H7 (cell line): Measurements from ENCODE around the gene CCDC88A. TPM values are rescaled to one million over a fixed set of nuclear protein-coding genes. Genes with fewer than 3 reads are reported as not detected.
"Not testable (repeated sequence)": the region's sequence is repeated elsewhere in the genome, so short reads cannot be mapped to it uniquely, and the experiment has no call there.

ENCODE experiments used
- DNase-seq: peaks from one replicate; pipeline ENCODE4 v3.0.0; 2012
- H3K27me3 ChIP-seq: 2 replicates; pipeline ENCODE4 v1.6.0; 2011; ENCODE audit warnings: mild to moderate bottlenecking, low read length; ENCODE audit not compliant: control insufficient read depth, insufficient read depth
- H3K36me3 ChIP-seq: replicated peaks from 2 replicates; pipeline ENCODE4 v1.5.1; 2011; ENCODE audit warnings: low read length; ENCODE audit not compliant: control insufficient read depth, insufficient read depth
- H3K4me3 ChIP-seq: 2 replicates; pipeline ENCODE4 v1.5.1; 2011; ENCODE audit warnings: low read depth, mild to moderate bottlenecking, control low read depth, low read length, moderate library complexity; ENCODE audit not compliant: insufficient read depth
- total RNA-seq: library from RNA; depleted of rRNA; stranded (reverse); fragments of >200 nt; shearing (Covaris generic); gene quantifications from 2 replicates; pipeline ENCODE4 v1.2.3, GENCODE V29; 2014

Gene CCDC88A
- total RNA-seq, 1 experiment from 2014 or later, result 55.6 TPM

- Histone ChIP-seq H3K27me3 (no peaks in the 10 kb centered on the region), H3K4me3 (no peak overlapping the region), H3K36me3 (no peaks in the 10 kb centered on the region; the same call in 1 of the 2 replicates)
- no peak for DNase-seq
Measured at GRCh38 chr2:55415300-55415699, 4.4 kb downstream of the CCDC88A start.

GRCh38 chr2:55408918-55409868, 10.5 kb downstream of the CCDC88A start:
- Histone ChIP-seq H3K4me3 (no peak overlapping the region), H3K27me3 (no peaks in the 10 kb centered on the region), H3K36me3 (no peaks in the 10 kb centered on the region; the same call in 1 of the 2 replicates)
- DNase-seq, result no peak

- Histone ChIP-seq H3K27me3 (no peaks in the 10 kb centered on the region), H3K36me3 (no peaks in the 10 kb centered on the region; the same call in 1 of the 2 replicates), H3K4me3 (no peak overlapping the region)
- no peak for DNase-seq
Measured at GRCh38 chr2:55408098-55408882, 11.4 kb downstream of the CCDC88A start.

- Histone ChIP-seq H3K27me3 (no peaks in the 10 kb centered on the region), H3K4me3 (no peak overlapping the region), H3K36me3 (no peaks in the 10 kb centered on the region; the same call in 1 of the 2 replicates)
- DNase-seq, result no peak
Measured at GRCh38 chr2:55405116-55405515, 14.5 kb downstream of the CCDC88A start.

DNA sequence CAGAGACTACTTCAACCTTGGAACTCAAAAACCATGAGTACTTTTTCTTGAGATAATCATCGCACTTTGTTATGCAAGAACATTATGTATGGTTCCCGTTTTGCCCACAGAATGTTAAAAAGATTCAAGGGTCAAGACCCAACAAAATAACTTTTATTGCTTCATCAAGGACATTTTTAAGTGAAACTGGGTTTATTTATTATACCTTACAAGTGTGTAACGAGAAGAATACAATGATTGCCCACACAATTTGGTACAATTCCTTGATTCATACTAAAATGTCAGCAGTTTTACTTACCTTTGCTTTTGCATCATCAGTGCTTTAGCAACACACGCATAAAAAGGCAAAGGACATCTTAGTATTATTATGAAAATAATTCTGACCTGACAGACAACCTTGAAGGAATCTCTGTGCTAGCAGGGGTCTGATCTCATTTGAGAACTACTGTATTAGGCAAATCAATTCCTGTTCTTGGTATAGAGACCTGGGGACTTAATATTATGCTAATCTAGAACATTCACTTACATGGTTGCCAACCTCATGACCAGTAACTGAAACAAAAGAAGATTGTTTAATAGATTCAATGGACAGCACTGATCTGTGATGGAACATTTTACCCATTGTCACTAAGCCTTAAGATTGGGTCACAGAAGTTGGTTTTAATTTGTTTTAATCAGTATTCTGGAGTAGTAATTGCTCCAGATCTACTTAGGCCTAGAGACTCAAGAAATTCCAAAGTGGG, 16.2 kb downstream of the CCDC88A start:
- H3K4me3 ChIP-seq, result no peak overlapping the region
- no peak for DNase-seq
- no peaks in the 10 kb centered on the region for H3K27me3 ChIP-seq
- H3K36me3 ChIP-seq, result no peaks in the 10 kb centered on the region; the same call in 1 of the 2 replicates

DNA sequence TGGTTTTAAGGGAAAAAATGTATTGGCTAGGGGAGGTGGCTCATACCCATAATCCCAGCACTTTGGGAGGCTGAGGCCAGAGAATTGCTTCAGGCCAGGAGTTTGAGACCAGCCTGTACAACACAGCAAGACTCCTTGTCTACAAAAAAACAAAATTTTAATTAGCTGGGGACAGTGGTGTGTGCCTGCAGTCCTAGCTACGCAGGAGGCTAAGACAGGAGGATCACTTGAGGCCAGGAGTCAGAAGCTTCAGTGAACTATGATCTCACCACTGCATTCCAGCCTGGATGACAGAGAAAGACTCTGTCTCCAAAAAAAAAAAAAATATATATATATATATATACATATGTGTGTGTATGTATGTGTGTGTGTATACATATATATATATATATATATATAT, 18.5 kb downstream of the CCDC88A start:
- Histone ChIP-seq H3K27me3 (no peaks in the 10 kb centered on the region), H3K4me3 (no peak overlapping the region), H3K36me3 (no peaks in the 10 kb centered on the region; the same call in 1 of the 2 replicates)
- no peak for DNase-seq

DNA sequence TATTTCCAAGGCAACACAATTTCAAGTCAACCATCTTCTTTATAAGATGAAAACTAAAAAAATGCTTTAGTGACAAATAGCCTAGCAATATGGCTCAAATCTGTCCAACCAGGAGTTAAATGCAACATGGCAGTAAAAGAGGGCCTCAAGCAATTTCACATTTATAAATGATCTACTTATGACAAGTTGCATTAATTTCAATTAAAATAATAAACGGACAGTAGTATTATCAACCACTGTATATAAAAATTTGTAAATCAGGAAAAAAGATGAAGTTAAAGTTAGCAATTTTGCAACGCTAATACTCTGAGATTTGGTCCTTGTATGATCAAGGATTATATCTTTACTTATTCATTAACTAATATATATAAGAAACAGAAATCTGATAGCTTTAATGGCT, 19.3 kb downstream of the CCDC88A start:
- H3K27me3 ChIP-seq, result no peaks in the 10 kb centered on the region

GRCh38 chr2:55399815-55400214, 19.8 kb downstream of the CCDC88A start:
- no peaks in the 10 kb centered on the region for H3K27me3 ChIP-seq
- no peak for DNase-seq
- no peak overlapping the region for H3K4me3 ChIP-seq
- H3K36me3 ChIP-seq, result no peaks in the 10 kb centered on the region; the same call in 1 of the 2 replicates

More for the DNA sequence above, 19.3 kb downstream of the CCDC88A start:
- no peak overlapping the region for H3K4me3 ChIP-seq
- no peaks in the 10 kb centered on the region; the same call in 1 of the 2 replicates for H3K36me3 ChIP-seq
- no peak for DNase-seq

DNA sequence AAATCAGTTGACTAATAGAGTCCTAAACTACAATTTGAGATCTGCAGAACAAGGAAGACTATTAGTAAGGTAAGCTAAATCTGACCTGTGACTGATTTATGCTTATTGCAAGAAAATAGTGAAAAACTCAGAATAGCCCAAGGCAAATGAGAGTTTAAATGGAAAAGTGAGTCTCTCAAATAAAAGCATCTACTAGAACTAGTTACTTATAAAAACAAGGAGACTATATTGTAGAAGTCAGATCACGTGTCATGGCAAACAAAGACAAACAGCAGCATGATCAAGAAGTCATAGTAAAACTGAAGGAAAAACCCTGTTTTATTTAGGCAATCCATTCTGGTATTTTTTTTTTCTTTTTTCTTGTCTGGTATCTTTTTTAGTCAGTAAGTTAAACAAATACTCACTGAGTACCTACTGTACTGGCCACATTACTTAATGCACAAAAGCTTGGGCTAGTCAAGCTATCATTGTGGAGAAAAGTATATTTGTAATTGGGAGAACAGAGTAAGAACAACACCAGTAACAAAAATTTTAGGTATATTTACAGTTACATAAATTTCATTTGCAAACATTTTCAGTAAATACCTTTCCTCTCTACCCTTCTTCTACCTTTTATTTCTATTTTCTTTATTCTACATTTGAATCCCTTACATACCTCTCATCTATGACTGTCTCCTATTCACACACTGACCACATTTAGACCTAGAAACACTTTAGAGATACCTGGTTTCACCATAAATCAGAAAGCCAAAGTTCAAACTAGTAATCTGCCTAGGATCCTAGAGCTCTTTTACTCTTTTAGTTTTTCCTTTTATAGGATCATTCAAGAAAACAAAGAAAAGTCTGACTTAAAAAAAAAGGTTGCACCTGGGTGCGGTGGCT, 23.7 kb downstream of the CCDC88A start:
- H3K4me3 ChIP-seq, result no peak overlapping the region
- DNase-seq, result no peak
- H3K27me3 ChIP-seq, result no peaks in the 10 kb centered on the region
- H3K36me3 ChIP-seq, result no peaks in the 10 kb centered on the region

DNA sequence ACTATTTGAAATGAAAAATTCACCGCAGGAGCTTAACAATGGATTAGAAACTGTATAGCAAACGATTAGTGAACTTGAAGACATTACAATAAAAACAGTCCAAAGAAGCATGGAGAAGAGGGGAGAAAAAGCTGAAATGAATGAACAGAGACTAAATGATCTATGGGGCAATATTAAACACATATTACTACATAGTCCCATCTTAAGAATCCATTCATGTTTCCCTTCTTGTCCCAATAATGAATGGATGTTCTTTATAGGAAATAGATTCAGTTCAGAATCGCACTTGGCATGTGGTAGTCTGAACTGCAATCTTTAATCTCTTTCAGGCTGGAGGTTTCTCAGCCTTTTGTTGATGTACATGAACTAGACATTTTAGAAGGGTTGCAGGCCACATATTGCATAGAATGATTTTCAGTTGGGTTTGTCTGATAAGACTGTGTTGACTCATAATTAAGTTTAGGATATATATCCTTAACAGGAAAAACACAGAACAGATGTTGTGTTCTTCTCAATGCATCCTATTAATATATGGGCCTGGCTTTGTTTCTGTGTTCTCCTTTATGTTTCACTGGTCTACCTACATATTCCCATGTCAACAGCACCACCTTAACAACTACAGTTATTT, 27.9 kb downstream of the CCDC88A start:
- H3K4me3 ChIP-seq, result no peak overlapping the region
- H3K36me3 ChIP-seq, result no peaks in the 10 kb centered on the region
- no peaks in the 10 kb centered on the region for H3K27me3 ChIP-seq
- DNase-seq, result no peak

- Histone ChIP-seq H3K36me3 (no peaks in the 10 kb centered on the region), H3K27me3 (no peaks in the 10 kb centered on the region), H3K4me3 (no peak overlapping the region)
- no peak for DNase-seq
Measured at GRCh38 chr2:55391155-55391554, 28.5 kb downstream of the CCDC88A start.

- H3K27me3 ChIP-seq, H3K4me3 ChIP-seq, H3K36me3 ChIP-seq, DNase-seq: not testable (repeated sequence)
Measured at GRCh38 chr2:55385516-55385915, 34.1 kb downstream of the CCDC88A start.

DNA sequence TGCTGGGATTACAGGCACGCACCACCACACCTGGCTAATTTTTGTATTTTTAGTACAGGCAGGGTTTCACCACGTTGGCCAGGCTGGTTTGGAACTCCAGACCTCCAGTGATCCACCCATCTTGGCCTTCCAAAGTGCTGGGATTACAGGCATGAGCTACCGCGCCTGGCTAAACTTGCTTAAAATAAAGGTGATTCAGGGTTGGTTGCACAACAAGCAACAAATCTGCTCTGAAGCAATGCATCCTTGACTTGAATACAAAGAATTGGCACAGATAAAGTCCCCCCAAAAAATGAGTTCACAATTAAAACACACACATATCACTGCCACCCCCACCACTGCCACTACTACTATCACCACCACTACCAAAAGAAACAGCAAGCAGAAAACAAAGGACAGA, 34.9 kb downstream of the CCDC88A start:
- Histone ChIP-seq H3K36me3 (no peaks in the 10 kb centered on the region), H3K27me3 (no peaks in the 10 kb centered on the region), H3K4me3 (no peak overlapping the region)
- DNase-seq, result no peak
